GM19467 (cell line): ENCODE data around the gene HS6ST3.

Experiments
- ATAC-seq: cut with Tn5 transposase; IDR thresholded peaks from one replicate; pipeline ENCODE4 v1.9.1; 2021; ENCODE audit warnings: mild to moderate bottlenecking, moderate library complexity; ENCODE audit not compliant: unreplicated experiment

Gene HS6ST3

GRCh38 chr13:96198038-96198437, 108.1 kb downstream of the HS6ST3 start:
- ATAC-seq = no peak

- ATAC-seq = no peak
Observed at GRCh38 chr13:96199315-96199714, 109.4 kb downstream of the HS6ST3 start.

- ATAC-seq = no peak
Observed at GRCh38 chr13:96200810-96201209, 110.9 kb downstream of the HS6ST3 start.

GRCh38 chr13:96202315-96202714, 112.4 kb downstream of the HS6ST3 start:
- no peak for ATAC-seq

DNA sequence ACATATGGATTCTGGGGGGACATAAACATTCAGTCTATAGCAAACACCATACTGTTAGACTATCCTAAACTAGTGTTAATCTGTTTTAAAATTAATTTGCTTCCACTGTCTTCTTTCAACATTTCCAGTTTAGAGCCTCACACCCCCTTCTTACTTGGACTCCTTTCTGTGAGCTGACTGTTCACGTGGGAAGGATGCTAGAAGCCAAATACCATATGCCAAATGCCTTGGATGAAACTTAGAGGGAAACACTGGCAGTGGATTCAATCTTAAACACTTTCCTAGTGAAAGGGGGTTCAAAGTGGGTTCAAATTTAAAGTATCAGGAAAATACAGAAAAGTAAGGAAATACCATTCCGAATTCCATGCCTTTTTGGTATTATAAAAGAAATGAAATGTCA, 113.6 kb downstream of the HS6ST3 start:
- ATAC-seq = no peak

GRCh38 chr13:96214824-96215445, 125.0 kb downstream of the HS6ST3 start:
- no peak for ATAC-seq

DNA sequence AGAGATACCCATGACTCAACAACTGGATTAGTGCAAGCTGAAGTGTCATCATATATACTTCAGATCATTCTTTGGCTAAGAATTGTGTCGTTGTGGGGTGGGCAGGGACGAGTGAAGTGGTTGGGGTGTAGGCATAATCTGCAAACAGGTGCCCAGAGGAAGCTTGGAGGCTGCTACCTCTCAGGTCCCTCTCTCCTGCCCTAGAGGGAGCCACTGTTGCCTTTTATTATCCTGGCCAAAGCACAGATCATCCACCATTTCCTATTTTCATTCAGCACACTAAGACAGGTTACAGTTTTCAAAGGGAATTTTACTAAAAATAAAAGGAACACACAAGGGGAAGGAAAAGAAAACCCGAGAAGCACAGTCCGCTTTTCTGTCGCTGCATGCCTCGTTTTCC, 126.6 kb downstream of the HS6ST3 start:
- ATAC-seq = no peak

- ATAC-seq = no peak
Observed at GRCh38 chr13:96218475-96218874, 128.6 kb downstream of the HS6ST3 start.

- no peak for ATAC-seq
Observed at GRCh38 chr13:96221471-96221870, 131.6 kb downstream of the HS6ST3 start.

GRCh38 chr13:96223231-96223630, 133.3 kb downstream of the HS6ST3 start:
- ATAC-seq = no peak

GRCh38 chr13:96229356-96229755, 139.4 kb downstream of the HS6ST3 start:
- no peak for ATAC-seq

DNA sequence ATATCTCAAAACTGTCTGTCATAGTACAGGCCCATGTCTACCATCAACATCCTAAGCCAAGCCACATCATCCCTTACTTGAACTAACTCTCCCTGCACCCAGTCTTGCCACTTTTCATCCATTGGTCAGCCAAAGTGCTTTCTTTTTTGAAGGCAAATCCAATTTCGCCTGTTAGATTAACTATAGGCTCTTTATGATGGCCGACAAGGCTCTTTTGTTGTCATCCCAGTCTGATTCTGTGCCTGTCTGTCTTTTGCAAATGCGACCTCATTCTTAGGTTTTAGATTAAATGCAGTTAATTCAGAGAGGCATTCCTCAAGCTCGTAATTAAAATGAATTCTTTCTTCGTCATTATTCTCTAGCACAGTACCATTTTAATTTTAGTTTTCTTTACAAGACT, 148.3 kb downstream of the HS6ST3 start:
- no peak for ATAC-seq

DNA sequence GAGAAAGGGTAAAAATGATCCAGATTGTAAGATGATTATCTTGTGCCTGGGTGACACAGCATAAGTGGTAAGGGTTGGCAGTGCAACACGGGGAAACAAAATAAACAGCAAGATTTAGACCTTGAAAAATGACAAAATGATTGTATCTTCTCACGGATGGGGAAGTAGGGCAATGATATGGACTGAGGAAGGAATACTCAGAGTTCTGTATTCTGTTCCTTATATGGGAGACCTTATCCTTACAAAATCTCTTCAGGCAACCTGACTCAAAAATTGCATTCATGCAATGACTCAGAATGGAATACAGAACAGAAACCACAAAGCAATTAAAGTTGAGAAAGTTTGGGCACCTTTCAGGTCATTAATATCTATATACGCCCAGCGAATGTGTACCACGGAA, 149.0 kb downstream of the HS6ST3 start:
- no peak for ATAC-seq

- no peak for ATAC-seq
Observed at GRCh38 chr13:96243376-96243775, 153.5 kb downstream of the HS6ST3 start.

GRCh38 chr13:96248103-96248502, 158.2 kb downstream of the HS6ST3 start:
- ATAC-seq = no peak

GRCh38 chr13:96248996-96249395, 159.1 kb downstream of the HS6ST3 start:
- ATAC-seq = no peak

GRCh38 chr13:96252903-96253302, 163.0 kb downstream of the HS6ST3 start:
- no peak for ATAC-seq

DNA sequence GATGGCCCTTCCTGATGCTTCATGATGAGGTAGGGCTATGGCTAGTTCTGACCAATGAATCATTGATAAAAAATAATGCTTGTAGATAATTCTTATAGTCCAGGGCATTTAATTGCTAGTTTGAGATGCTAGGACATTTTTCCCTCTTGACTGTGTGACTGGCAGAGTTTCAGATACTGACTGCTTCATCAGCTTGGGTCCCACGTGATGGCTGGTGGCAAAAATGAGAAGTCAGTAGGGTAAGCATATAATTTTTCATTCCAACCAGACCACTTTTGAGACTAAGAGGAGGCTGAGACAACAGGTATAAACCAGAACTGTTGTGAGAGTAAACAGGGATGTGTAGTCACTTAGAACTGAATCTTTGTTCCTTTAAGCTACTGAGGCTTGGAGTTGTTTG, 183.3 kb downstream of the HS6ST3 start:
- ATAC-seq = no peak

DNA sequence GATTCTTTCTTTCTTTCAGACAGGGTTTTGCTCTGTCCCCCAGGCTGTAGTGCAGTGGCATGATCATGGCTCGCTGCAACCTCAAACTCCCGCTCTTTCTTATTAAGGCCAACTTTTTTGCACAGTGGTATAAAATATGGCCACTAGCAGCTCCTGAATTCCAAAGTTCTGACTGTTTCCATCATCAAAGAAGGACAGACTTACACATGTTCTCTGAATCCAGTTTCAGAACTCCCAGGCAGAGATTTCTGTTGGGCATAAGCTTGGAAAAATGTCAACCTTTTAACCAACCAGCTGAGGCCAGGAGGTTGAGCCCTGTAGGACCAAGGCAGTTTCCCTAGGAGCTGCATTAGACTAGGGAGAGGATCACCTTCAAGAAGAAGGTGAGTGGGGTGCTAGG, 184.1 kb downstream of the HS6ST3 start:
- no peak for ATAC-seq

GRCh38 chr13:96279904-96280303, 190.0 kb downstream of the HS6ST3 start:
- ATAC-seq = no peak

DNA sequence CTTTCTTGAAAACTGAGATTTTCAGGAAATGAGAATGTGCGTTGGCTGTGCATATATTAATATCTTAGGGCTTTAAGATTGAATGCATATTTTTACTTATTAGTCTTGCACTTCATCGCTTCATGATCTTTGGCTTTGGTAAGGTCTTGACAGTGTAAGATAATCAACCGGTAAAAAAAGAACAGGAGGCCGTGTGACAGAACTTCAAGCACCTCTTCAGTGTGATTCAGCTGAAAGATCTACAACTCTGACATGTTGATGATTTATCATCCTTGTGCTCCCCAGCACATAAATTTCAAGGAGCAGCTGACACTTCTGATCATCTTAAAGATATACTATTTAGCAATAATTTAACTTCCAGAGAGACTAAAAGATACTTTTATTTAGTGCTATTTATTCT, 195.1 kb downstream of the HS6ST3 start:
- no peak for ATAC-seq

DNA sequence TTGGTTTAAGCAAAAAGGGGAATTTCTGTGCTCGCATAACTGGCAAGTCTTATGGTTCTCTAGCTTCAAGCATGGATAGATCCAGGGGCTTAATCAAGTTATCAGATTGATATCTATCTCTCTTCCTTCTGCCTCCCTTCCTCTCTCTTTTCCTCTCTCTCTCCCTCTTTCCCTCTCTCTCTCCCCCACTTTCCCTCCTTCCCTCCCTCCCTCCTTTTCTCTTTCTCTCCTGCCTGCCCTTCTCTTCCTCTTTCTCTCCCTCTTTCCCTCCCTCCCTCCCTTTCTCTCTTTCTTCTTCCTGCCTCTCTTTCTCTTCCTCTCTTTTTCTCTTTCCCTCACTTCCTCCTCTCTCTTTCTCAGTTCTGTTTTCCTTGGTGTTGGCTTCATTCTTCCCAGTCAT, 195.8 kb downstream of the HS6ST3 start:
- no peak for ATAC-seq
